B cell (primary cell): Measurements from ENCODE around the gene PSMA6. TPM values are rescaled to one million over a fixed set of nuclear protein-coding genes. Genes with fewer than 3 reads are reported as not detected.

Experiments
- ATAC-seq: fragments of 200-7000 bp; cut with Tn5 transposase; one replicate; pipeline ENCODE4 v1.10.0; 2021; ENCODE audit warnings: low read depth, mild to moderate bottlenecking, moderate number of reproducible peaks, moderate library complexity
- CTCF ChIA-PET: fragments of 350-600 bp; sonication (Branson Sonifier 250); formaldehyde crosslinking; loops from one replicate; lab custom pipeline; 2021; ENCODE audit warnings: antibody characterized with exemption, inconsistent platforms; lab: Charles Lee
- POLR2A ChIA-PET: fragments of 350-600 bp; sonication (Branson Sonifier 250); formaldehyde crosslinking; loops from one replicate; lab custom pipeline; 2021; ENCODE audit warnings: antibody characterized with exemption; lab: Charles Lee
- DNase-seq: peaks from one replicate; pipeline ENCODE4 v3.0.0; 2013
- H2AFZ ChIP-seq: 2 replicates; pipeline ENCODE4 v1.6.1; 2012; ENCODE audit warnings: mild to moderate bottlenecking, low read depth, low read length; ENCODE audit not compliant: insufficient read depth, poor library complexity, severe bottlenecking
- H3K27ac ChIP-seq, 2 donors: 1 replicate in 1 of 2; 2 replicates in 1 of 2; pipeline ENCODE4 v1.5.1; 2012 to 2013; ENCODE audit warnings: low read length in 2 of 2, mild to moderate bottlenecking in 2 of 2, moderate library complexity in 1 of 2
- H3K27me3 ChIP-seq, 4 experiments: fragments of 200-600 bp in 1 of 4; sonication (generic) in 1 of 4; replicated peaks in 1 of 4; 1 replicate in 2 of 4; 2 replicates in 2 of 4; pipeline versions ENCODE4 v1.6.1 to v1.7.0; 2013 to 2016; ENCODE audit warnings: low read length in 3 of 4, mild to moderate bottlenecking in 2 of 4, mixed read lengths in 1 of 4, moderate library complexity in 1 of 4; ENCODE audit not compliant: insufficient read depth in 4 of 4, control insufficient read depth in 3 of 4; ENCODE audit errors: control extremely low read depth in 1 of 4
- H3K36me3 ChIP-seq, 2 experiments: replicated peaks in 1 of 2; 1 replicate in 1 of 2; 2 replicates in 1 of 2; pipeline versions ENCODE4 v1.6.1 to v1.7.1; 2013; ENCODE audit warnings: low read length in 1 of 2; ENCODE audit not compliant: insufficient read depth in 2 of 2, control insufficient read depth in 1 of 2; ENCODE audit errors: control extremely low read depth in 1 of 2, extremely low read depth in 1 of 2
- H3K4me1 ChIP-seq, 2 donors: fragments of 200-600 bp in 1 of 2; sonication (generic) in 1 of 2; 1 replicate in 1 of 2; 2 replicates in 1 of 2; pipeline versions ENCODE4 v1.5.1 to v1.6.1; 2013 to 2017; ENCODE audit warnings: low read length in 2 of 2; ENCODE audit not compliant: control insufficient read depth in 2 of 2, insufficient read depth in 2 of 2
- H3K4me2 ChIP-seq: replicated peaks from 2 replicates; pipeline ENCODE3; 2012; ENCODE audit warnings: mild to moderate bottlenecking, low read depth, low read length; ENCODE audit not compliant: poor library complexity, severe bottlenecking
- H3K4me3 ChIP-seq, 5 experiments: fragments of 200-600 bp in 1 of 5; sonication (generic) in 1 of 5; 1 replicate in 3 of 5; 2 replicates in 2 of 5; pipeline versions ENCODE4 v1.5.1 to v1.7.0; 2011 to 2016; ENCODE audit warnings: low read length in 4 of 5, mild to moderate bottlenecking in 4 of 5, low read depth in 2 of 5, control low read depth in 1 of 5, moderate library complexity in 1 of 5; ENCODE audit not compliant: insufficient read depth in 1 of 5; ENCODE audit errors: control extremely low read depth in 1 of 5, extremely low read depth in 1 of 5
- H3K79me2 ChIP-seq: fragments of 200-600 bp; sonication (generic); one replicate; pipeline ENCODE4 v1.6.0; 2016; ENCODE audit warnings: low read length; ENCODE audit not compliant: control insufficient read depth, insufficient read depth
- H3K9ac ChIP-seq: fragments of 200-600 bp; sonication (generic); 2 replicates; pipeline ENCODE4 v1.6.1; 2017; ENCODE audit warnings: mild to moderate bottlenecking, low read length, moderate library complexity
- H3K9me3 ChIP-seq, 3 donors: one replicate each; pipeline versions ENCODE4 v1.6.1 to v1.7.1; 2013; ENCODE audit warnings: low read length in 2 of 3; ENCODE audit not compliant: control insufficient read depth in 2 of 3, insufficient read depth in 1 of 3; ENCODE audit errors: control extremely low read depth in 1 of 3
- H4K20me1 ChIP-seq: 2 replicates; pipeline ENCODE4 v1.6.0; 2012; ENCODE audit warnings: mild to moderate bottlenecking, low read length; ENCODE audit not compliant: insufficient read depth, control insufficient read depth, poor library complexity, severe bottlenecking
- H3K27ac Mint-ChIP-seq: one replicate; pipeline ENCODE4 v1.8.0; 2021; ENCODE audit warnings: mixed read lengths
- H3K27me3 Mint-ChIP-seq: one replicate; pipeline ENCODE4 v1.8.0; 2021; ENCODE audit warnings: mixed read lengths
- H3K4me1 Mint-ChIP-seq: one replicate; pipeline ENCODE4 v1.8.0; 2021; ENCODE audit warnings: mixed read lengths
- H3K4me3 Mint-ChIP-seq: one replicate; pipeline ENCODE4 v1.8.0; 2021; ENCODE audit warnings: mixed read lengths
- H3K9me3 Mint-ChIP-seq: one replicate; pipeline ENCODE4 v1.8.0; 2022; ENCODE audit warnings: mixed read lengths; ENCODE audit not compliant: insufficient read depth
- EZH2 ChIP-seq: IDR thresholded peaks from 2 replicates; pipeline ENCODE4 v1.6.1; 2012; ENCODE audit warnings: borderline replicate concordance, low read depth, mild to moderate bottlenecking, moderate library complexity, low read length; ENCODE audit not compliant: insufficient read depth, poor library complexity, severe bottlenecking
- WGBS: methylation state at CpG from one replicate; pipeline ENCODE4 v1.1.5; 2013; ENCODE audit warnings: missing lambda C conversion rate; ENCODE audit not compliant: insufficient coverage; 5-methylcytosine and 5-hydroxymethylcytosine counted together
- intact Hi-C: fragments of 100-400 bp; cut with micrococcal nuclease; formaldehyde crosslinking; loops from one replicate; pipeline ENCODE4 v1.10.0; 2022
- polyA plus RNA-seq: library from polyadenylated mRNA; depleted of rRNA; stranded (reverse); fragments of >200 nt; gene quantifications from 2 replicates; pipeline ENCODE4 v1.2.3, GENCODE V29; 2012
- total RNA-seq, 2 donors: library from RNA; stranded (reverse); fragments of 120-200 nt in 1 of 2; gene quantifications; 1 replicate in 1 of 2; 2 replicates in 1 of 2; pipeline versions ENCODE4 v1.2.3 to v1.2.4, GENCODE V29; 2013 to 2022
- TF ChIP-seq, protein P1 (sequence below): fragments of 200-600 bp; IDR thresholded peaks from one replicate; pipeline ENCODE4 v1.8.0; 2022; ENCODE audit warnings: antibody characterized with exemption, mild to moderate bottlenecking

PSMA6 gene
- total and polyA plus RNA-seq, 2 donors (not counting 1 experiment from before 2014, with no cell fraction given), result 47.0 to 70.6 TPM

DNA sequence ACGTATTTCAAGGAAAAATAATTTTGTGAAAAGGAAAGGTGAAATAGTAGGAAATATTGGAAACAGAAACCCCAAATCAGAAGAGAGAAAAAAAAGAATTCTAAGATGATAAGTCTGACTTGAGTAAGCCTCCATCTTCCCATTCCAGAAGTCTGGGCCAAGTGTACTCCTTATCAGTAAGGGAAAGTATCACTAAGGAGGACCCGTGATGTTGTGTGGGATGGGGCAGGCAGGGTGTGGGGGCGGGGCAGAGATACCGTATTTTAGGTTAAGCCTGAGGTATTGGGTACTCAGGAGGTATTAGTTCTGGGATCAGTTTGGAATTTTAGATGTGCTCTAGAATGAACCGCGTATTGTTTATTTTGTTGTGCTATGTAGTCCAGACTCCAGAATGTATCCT lies 33.8 kb upstream of the PSMA6 start:
- Histone ChIP-seq H4K20me1 (peaks cover 5% of the 10 kb centered on the region), H3K36me3 (peaks cover 0 to 5% of the 10 kb centered on the region in 2 experiments), H2AFZ (no peak overlapping the region), H3K9me3 (no peaks in the 10 kb centered on the region), H3K79me2 (no peaks in the 10 kb centered on the region), H3K4me3 (no peak overlapping the region), H3K27me3 (no peaks in the 10 kb centered on the region), H3K4me2 (no peak overlapping the region), H3K9ac (no peak overlapping the region), H3K4me1 (no peaks in the 10 kb centered on the region), H3K27ac (no peak overlapping the region)
- CTCF ChIA-PET, result interaction anchor here (1.0 to 1.2 kb wide), 4 partner anchors 28 to 158 kb away, joined by 3 to 4 read pairs (median 3); no protein-coding TSS in a partner anchor
- ATAC-seq, result no peak
- H3K27ac Mint-ChIP-seq, result no peak overlapping the region
- H3K27me3 Mint-ChIP-seq, result no peaks in the 10 kb centered on the region
- H3K4me1 Mint-ChIP-seq, result peaks cover 4% of the 10 kb centered on the region
- no peaks in the 10 kb centered on the region for H3K9me3 Mint-ChIP-seq
- POLR2A ChIA-PET, result no interaction called here
- H3K4me3 Mint-ChIP-seq, result no peak overlapping the region
- TF ChIP-seq EZH2, result no peak
- TF ChIP-seq, protein P1, sequence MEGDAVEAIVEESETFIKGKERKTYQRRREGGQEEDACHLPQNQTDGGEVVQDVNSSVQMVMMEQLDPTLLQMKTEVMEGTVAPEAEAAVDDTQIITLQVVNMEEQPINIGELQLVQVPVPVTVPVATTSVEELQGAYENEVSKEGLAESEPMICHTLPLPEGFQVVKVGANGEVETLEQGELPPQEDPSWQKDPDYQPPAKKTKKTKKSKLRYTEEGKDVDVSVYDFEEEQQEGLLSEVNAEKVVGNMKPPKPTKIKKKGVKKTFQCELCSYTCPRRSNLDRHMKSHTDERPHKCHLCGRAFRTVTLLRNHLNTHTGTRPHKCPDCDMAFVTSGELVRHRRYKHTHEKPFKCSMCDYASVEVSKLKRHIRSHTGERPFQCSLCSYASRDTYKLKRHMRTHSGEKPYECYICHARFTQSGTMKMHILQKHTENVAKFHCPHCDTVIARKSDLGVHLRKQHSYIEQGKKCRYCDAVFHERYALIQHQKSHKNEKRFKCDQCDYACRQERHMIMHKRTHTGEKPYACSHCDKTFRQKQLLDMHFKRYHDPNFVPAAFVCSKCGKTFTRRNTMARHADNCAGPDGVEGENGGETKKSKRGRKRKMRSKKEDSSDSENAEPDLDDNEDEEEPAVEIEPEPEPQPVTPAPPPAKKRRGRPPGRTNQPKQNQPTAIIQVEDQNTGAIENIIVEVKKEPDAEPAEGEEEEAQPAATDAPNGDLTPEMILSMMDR, result no peak
- WGBS, result 98% methylated on average over 5 of the region's 6 CpGs
- no peak for DNase-seq
- intact Hi-C loops, result no loop called here

DNA sequence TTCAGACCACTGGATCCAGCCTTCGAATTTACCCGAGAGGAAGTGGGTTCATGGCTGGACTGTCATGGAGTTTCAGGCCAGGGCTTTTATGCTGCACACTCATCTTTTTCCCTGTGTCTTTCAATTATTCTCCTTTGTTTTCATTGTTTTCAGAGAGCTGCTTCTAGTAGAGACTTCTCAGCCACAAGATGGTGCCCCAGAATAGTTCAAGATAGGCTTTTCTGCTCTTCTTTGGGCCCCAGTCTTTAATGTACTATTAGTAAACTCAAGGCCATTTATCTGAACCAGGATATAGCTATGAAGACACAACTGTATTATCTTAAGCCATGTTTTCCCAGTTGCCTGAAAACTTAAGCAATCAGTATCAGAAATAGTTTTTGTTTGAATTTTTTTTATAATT lies 30.4 kb upstream of the PSMA6 start:
- Mint-ChIP-seq H3K4me1 (no peaks in the 10 kb centered on the region), H3K27ac (no peak overlapping the region), H3K4me3 (no peak overlapping the region), H3K9me3 (no peaks in the 10 kb centered on the region), H3K27me3 (no peaks in the 10 kb centered on the region)
- CTCF ChIA-PET, result interaction anchor here (0.8 to 3.3 kb wide), 13 partner anchors 21 to 160 kb away, joined by 3 to 25 read pairs (median 5); partner anchors contain the start of genes NFKBIA and PSMA6
- Histone ChIP-seq H3K9me3 (no peaks in the 10 kb centered on the region), H3K79me2 (no peaks in the 10 kb centered on the region), H3K4me1 (no peaks in the 10 kb centered on the region), H3K4me3 (no peak overlapping the region), H3K36me3 (peaks cover 0 to 5% of the 10 kb centered on the region in 2 experiments), H3K27me3 (no peaks in the 10 kb centered on the region), H3K27ac (no peak overlapping the region), H3K9ac (no peak overlapping the region), H3K4me2 (no peak overlapping the region), H4K20me1 (no peaks in the 10 kb centered on the region), H2AFZ (no peak overlapping the region)
- ATAC-seq (peak; percentile 39), DNase-seq (peak; percentile 20)
- no CpG with 5 or more reads among the region's 2 CpGs for WGBS
- POLR2A ChIA-PET, result interaction anchor here (1.1 kb wide), 1 partner anchor 142 kb away, joined by 4 read pairs; no protein-coding TSS in a partner anchor
- intact Hi-C loops, result loop anchor here (1.0 kb wide), 1 partner anchor 146 kb away; no protein-coding TSS in a partner anchor
- TF ChIP-seq EZH2, result no peak
- TF ChIP-seq, protein P1, result peak; percentile 14
